Lower leg skin (tissue), 4 donors: ENCODE results near the gene PIP4K2A. TPM values are rescaled to one million over a fixed set of nuclear protein-coding genes. Genes with fewer than 3 reads are reported as not detected.
"Not testable (repeated sequence)": the region's sequence is repeated elsewhere in the genome, so short reads cannot be mapped to it uniquely, and the experiment has no call there.

Experiments
- DNase-seq, 2 donors: peaks; one replicate each; pipeline ENCODE4 v3.0.0-alpha.2; 2019; ENCODE audit warnings: low spot score in 2 of 2
- H3K4me3 ChIP-seq: fragments of 200-600 bp; sonication (generic); 2 replicates; pipeline ENCODE4 v1.5.1; 2017; ENCODE audit warnings: mild to moderate bottlenecking, low read depth; ENCODE audit not compliant: poor library complexity, severe bottlenecking
- POLR2A ChIP-seq, 2 donors: fragments of 450-650 bp; IDR thresholded peaks; one replicate each; pipeline ENCODE4 v1.6.1; 2016 to 2017; ENCODE audit warnings: antibody characterized with exemption in 2 of 2, mild to moderate bottlenecking in 1 of 2, moderate library complexity in 1 of 2
- WGBS, 2 donors: methylation state at CpG; one replicate each; pipeline ENCODE4 v1.1.5; 2018; 5-methylcytosine and 5-hydroxymethylcytosine counted together
- intact Hi-C: fragments of 100-400 bp; cut with DNase I; formaldehyde crosslinking; loops from one replicate; pipeline ENCODE4 v1.15.0; 2023; ENCODE audit warnings: low total_unique reads
- total RNA-seq, 4 donors: library from RNA; depleted of rRNA; stranded (reverse); fragments of >200 nt; gene quantifications; one replicate each; pipeline ENCODE4 v1.1.0, GENCODE V29; 2016
- TF ChIP-seq, protein P1 (sequence below), 3 donors: fragments of 450-650 bp; IDR thresholded peaks; one replicate each; pipeline ENCODE4 v1.5.1; 2016; ENCODE audit warnings: antibody characterized with exemption in 3 of 3, mild to moderate bottlenecking in 3 of 3, moderate library complexity in 2 of 3

The PIP4K2A gene
- total RNA-seq, 4 donors from 2014 or later: 2.3 to 12.4 (median 6.6) TPM

DNA sequence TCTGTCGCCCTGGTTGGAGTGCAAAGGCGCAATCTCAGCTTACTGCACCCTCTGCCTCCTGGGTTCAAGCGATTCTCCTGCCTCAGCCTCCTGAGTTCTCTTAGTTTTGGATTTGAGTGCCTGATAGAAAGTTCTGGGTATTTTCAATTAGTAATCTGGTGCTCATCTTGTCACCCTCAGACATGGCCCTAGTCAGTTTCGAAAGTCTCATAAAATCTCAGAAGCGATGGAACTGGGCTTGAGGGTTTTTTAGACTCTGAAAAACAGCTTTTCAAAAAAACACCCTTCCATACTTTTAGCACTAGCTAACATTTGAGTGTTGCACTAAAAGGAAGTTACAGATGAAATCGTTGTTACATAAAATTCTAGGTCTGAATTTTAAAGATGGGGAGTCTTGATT lies 9.4 kb upstream of the PIP4K2A start:
- WGBS, 2 donors: 86 to 87% methylated on average over 6 of the region's 6 CpGs
- no peak overlapping the region for H3K4me3 ChIP-seq
- DNase-seq: no peak
- TF ChIP-seq, protein P1, sequence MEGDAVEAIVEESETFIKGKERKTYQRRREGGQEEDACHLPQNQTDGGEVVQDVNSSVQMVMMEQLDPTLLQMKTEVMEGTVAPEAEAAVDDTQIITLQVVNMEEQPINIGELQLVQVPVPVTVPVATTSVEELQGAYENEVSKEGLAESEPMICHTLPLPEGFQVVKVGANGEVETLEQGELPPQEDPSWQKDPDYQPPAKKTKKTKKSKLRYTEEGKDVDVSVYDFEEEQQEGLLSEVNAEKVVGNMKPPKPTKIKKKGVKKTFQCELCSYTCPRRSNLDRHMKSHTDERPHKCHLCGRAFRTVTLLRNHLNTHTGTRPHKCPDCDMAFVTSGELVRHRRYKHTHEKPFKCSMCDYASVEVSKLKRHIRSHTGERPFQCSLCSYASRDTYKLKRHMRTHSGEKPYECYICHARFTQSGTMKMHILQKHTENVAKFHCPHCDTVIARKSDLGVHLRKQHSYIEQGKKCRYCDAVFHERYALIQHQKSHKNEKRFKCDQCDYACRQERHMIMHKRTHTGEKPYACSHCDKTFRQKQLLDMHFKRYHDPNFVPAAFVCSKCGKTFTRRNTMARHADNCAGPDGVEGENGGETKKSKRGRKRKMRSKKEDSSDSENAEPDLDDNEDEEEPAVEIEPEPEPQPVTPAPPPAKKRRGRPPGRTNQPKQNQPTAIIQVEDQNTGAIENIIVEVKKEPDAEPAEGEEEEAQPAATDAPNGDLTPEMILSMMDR (IDR thresholded peaks at IDR 0.05): no peak
- TF ChIP-seq POLR2A (IDR thresholded peaks at IDR 0.05): no peak
- intact Hi-C loops: no loop called here

DNA sequence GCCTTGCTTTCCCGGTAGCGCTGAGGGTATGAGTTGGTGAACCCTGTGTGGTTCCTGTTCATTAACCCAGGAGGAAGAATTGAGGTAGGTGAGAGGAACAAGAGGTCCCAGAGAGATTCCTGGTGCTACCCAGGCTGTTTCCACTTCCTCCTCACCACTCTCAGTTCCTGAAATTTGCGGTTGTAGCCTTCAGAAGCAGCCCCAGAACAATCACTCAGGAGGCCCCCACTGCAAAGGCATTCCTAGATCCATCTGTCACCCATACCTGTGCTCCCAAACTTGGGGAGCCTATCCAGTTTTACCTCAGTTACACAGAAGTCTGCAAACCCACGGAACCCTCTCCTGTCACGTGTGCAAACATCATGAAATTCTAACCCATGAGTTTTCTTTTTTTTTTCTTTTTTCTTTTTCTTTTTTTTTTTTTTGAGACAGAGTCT lies 9.0 kb upstream of the PIP4K2A start:
- H3K4me3 ChIP-seq: no peak overlapping the region
- no peak for DNase-seq
- intact Hi-C loops: no loop called here

DNA sequence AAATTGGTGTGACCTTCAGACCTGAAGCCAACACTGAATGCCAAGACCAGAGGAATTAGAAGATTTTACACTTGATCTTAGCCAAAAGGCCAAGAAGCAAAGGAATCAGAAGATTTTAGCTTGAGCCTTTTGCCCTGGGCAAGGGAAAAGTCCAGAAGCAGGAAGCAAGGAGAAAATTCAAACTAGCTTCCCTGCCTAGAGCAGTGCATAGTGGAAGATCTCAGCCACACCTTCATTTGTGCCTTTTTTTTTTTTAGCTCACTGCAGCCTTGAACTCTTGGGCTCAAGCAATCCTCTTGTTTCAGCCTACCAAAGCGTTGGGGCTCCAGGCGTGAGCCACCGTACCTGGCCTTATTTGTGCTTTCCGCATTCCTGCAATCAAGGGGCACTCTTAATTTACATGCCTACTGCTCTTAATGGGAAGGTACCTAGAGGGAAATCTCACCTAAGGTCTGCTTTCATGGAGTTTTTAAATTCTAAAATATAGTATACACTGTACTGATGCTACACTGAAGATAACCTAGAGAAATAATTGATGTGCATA lies 8.3 kb upstream of the PIP4K2A start:
- TF ChIP-seq, protein P1 (IDR thresholded peaks at IDR 0.05): no peak
- TF ChIP-seq POLR2A (IDR thresholded peaks at IDR 0.05): no peak
- intact Hi-C loops: no loop called here
- 79 to 91% methylated on average over 4 of the region's 4 CpGs for whole genome bisulfite sequencing, 2 donors
- no peak for DNase-seq
- H3K4me3 ChIP-seq: no peak overlapping the region

More for the DNA sequence above, 9.0 kb upstream of the PIP4K2A start:
- no peak for TF ChIP-seq POLR2A (IDR thresholded peaks at IDR 0.05)
- TF ChIP-seq, protein P1 (IDR thresholded peaks at IDR 0.05): no peak
- 73 to 79% methylated on average over 5 of the region's 5 CpGs for WGBS, 2 donors

DNA sequence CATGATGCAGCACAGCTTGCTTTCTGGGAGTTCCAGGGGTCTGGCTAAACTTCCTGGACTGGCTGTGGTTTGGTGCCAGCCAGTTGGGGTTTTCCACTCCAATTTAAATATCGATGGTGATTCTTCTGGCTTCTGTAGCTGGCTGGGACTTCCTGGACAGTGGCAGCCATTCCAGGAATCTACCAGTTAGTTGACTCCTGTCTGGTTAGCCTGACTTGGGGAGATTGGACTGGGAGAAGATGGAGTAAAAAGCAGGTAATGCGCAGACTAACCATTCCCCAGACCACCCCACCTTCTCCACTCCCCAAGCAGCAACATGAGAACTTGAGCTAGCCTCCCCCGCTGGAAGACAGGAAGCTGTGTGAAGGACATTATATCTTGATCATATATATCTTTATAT lies 6.3 kb upstream of the PIP4K2A start:
- WGBS, 2 donors: 77 to 79% methylated on average over 3 of the region's 3 CpGs
- no peak for TF ChIP-seq POLR2A (IDR thresholded peaks at IDR 0.05)
- TF ChIP-seq, protein P1 (IDR thresholded peaks at IDR 0.05): no peak
- no peak for DNase-seq
- no peak overlapping the region for H3K4me3 ChIP-seq
- intact Hi-C loops: no loop called here

DNA sequence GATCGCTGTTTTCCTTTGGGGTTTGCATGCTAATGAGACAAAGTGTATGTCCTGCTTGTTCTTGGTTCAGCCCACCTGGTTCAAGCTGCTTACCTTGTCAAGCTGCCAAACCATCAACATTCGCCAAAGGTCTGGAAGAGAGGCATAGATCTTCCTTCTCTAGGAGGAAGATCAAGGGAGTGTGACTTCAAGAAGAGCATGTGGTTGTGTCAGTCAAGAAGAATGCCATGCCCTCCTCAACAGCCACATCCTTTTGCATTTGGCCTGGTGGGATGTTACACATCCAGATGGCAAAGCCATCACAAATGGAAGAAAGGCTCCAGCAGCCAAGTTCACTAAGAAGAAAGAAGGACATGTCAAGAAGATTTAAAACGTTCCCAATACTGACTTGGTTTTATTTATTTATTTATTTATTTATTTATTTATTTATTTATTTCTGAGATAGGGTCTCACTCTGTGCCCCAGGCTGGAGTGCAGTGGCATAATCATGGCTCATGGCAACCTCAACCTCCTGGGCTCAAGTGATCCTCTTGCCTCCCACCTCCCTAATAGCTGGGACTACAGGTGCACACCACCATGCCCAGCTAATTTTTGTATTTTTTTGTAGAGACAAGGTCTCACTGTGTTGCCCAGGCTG lies 5.1 kb upstream of the PIP4K2A start:
- WGBS, 2 donors: 80 to 87% methylated on average over 3 of the region's 3 CpGs
- TF ChIP-seq POLR2A (IDR thresholded peaks at IDR 0.05): no peak
- TF ChIP-seq, protein P1 (IDR thresholded peaks at IDR 0.05): no peak
- intact Hi-C loops: no loop called here
- no peak for DNase-seq
- H3K4me3 ChIP-seq: no peak overlapping the region

DNA sequence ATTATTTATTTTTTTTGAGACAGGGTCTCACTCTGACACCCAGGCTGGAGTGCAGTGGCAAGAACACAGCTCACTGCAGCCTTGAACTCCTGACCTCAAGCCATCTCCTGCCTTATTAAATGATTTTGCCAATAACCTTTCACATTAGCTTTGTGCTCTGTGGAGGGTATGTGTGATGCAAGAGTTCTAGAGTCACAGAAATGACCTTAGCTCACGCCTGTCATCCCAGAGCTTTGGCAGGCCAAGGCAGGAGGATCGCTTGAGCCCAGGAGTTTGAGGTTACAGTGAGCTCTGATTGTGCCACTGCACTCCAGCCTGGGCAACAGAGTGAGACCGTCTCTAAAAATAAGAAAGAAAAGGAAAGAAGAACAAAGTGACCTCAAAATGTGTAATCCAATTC lies 4.3 kb upstream of the PIP4K2A start:
- intact Hi-C loops, H3K4me3 ChIP-seq, DNase-seq: not testable (repeated sequence)
- 87% methylated on average over 3 of the region's 3 CpGs for WGBS, 2 donors
